Tibial nerve (tissue), 4 donors: ENCODE results near the gene NR2F2. TPM values are rescaled to one million over a fixed set of nuclear protein-coding genes. Genes with fewer than 3 reads are reported as not detected.
"Not testable (repeated sequence)": the region's sequence is repeated elsewhere in the genome, so short reads cannot be mapped to it uniquely, and the experiment has no call there.

Source experiments
- DNase-seq, 2 donors: peaks; one replicate each; pipeline ENCODE4 v3.0.0-alpha.2; 2019; ENCODE audit warnings: low spot score in 2 of 2
- H3K27ac ChIP-seq, 4 donors: fragments of 200-600 bp; sonication (generic) in 3 of 4; one replicate each; pipeline ENCODE4 v1.5.1; 2017 to 2019; ENCODE audit warnings: mild to moderate bottlenecking in 1 of 4
- H3K27me3 ChIP-seq, 2 donors: fragments of 200-600 bp; sonication (generic) in 1 of 2; one replicate each; pipeline versions ENCODE4 v1.5.1 to v1.6.0; 2017 to 2019
- H3K36me3 ChIP-seq, 3 donors: fragments of 200-600 bp; sonication (generic); one replicate each; pipeline ENCODE4 v1.5.1; 2018 to 2019
- H3K4me1 ChIP-seq, 4 donors: fragments of 200-600 bp; sonication (generic) in 3 of 4; one replicate each; pipeline ENCODE4 v1.5.1; 2017 to 2019
- H3K4me3 ChIP-seq, 4 donors: fragments of 200-600 bp; sonication (generic) in 3 of 4; one replicate each; pipeline ENCODE4 v1.5.1; 2017 to 2019; ENCODE audit warnings: mild to moderate bottlenecking in 1 of 4, moderate library complexity in 1 of 4
- H3K9me3 ChIP-seq, 4 donors: fragments of 200-600 bp; sonication (generic) in 3 of 4; one replicate each; pipeline ENCODE4 v1.5.1; 2017 to 2019
- EP300 ChIP-seq, 2 donors: sonication (generic); formaldehyde crosslinking; IDR thresholded peaks; one replicate each; pipeline ENCODE4 v1.6.1; 2017; ENCODE audit warnings: antibody characterized with exemption in 2 of 2, mild to moderate bottlenecking in 1 of 2
- POLR2A ChIP-seq, 2 donors: fragments of 450-650 bp; IDR thresholded peaks; one replicate each; pipeline ENCODE4 v1.6.1; 2017; ENCODE audit warnings: antibody characterized with exemption in 2 of 2, mild to moderate bottlenecking in 2 of 2, moderate library complexity in 2 of 2
- WGBS, 2 donors: methylation state at CpG; one replicate each; pipeline ENCODE4 v1.1.5; 2018; 5-methylcytosine and 5-hydroxymethylcytosine counted together
- total RNA-seq, 4 donors: library from RNA; depleted of rRNA; stranded (reverse); fragments of >200 nt; gene quantifications; one replicate each; pipeline ENCODE4 v1.1.0, GENCODE V29; 2016
- TF ChIP-seq, protein P1 (sequence below), 5 experiments: fragments of 200-600 bp in 3 of 5; fragments of 450-650 bp in 2 of 5; sonication (generic) in 3 of 5; IDR thresholded peaks; one replicate each; pipeline ENCODE4 v1.5.1; 2016 to 2019; ENCODE audit warnings: antibody characterized with exemption in 5 of 5, mild to moderate bottlenecking in 3 of 5, moderate library complexity in 2 of 5

Gene NR2F2
- total RNA-seq, 4 donors from 2014 or later = 70.8 to 129 (median 124) TPM

DNA sequence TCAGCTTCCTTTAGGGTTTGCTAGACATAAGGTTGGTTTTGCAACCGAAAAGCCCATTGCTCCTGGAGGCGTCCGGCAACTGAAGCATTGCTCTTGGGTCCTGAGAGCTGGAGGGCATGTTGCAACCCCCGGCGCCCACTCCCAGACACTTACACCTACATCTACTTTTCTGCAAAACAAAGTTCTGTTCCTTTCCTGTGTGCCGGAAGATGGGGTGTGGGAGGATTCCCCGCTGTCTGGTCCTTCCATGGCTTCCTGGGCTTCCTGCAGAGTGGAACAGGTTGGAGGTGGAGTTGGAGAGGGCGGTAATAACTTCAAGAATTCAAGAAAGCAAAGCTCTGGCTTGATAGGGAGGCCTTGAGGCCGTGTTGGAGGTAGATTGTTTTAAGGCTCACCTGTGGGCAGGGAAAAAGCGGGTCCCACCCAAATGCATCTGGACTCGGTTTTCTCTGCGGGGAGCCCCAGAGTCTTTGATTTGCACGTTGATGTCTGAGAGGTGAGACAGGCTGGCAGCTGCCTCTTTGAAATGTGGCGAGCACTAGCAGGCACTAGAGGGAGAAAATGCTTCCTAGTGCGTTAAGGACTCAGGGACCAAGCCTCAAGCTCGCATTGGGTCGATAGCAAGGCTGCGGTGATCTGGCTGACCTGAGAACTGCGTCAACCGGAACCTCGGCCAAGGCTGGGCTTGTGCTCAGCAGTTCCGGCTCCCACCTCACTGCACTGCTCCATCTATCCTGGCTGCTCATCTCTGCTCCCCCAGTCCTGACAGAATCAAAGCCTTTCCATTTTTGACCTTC, 39.5 kb downstream of the NR2F2 start:
- H3K36me3 ChIP-seq = no peaks in the 10 kb centered on the region
- H3K4me1 ChIP-seq = peaks cover 0 to 46% (median 2%) of the 10 kb centered on the region in 4 donors
- no peaks in the 10 kb centered on the region for H3K27me3 ChIP-seq
- DNase-seq = no peak
- TF ChIP-seq, protein P1, sequence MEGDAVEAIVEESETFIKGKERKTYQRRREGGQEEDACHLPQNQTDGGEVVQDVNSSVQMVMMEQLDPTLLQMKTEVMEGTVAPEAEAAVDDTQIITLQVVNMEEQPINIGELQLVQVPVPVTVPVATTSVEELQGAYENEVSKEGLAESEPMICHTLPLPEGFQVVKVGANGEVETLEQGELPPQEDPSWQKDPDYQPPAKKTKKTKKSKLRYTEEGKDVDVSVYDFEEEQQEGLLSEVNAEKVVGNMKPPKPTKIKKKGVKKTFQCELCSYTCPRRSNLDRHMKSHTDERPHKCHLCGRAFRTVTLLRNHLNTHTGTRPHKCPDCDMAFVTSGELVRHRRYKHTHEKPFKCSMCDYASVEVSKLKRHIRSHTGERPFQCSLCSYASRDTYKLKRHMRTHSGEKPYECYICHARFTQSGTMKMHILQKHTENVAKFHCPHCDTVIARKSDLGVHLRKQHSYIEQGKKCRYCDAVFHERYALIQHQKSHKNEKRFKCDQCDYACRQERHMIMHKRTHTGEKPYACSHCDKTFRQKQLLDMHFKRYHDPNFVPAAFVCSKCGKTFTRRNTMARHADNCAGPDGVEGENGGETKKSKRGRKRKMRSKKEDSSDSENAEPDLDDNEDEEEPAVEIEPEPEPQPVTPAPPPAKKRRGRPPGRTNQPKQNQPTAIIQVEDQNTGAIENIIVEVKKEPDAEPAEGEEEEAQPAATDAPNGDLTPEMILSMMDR (IDR thresholded peaks at IDR 0.05) = no peak
- TF ChIP-seq EP300 (IDR thresholded peaks at IDR 0.05) (no peak), POLR2A (IDR thresholded peaks at IDR 0.05) (no peak)
- WGBS, 2 donors = 70 to 76% methylated on average over 22 of the region's 22 CpGs
- H3K27ac ChIP-seq = peak overlapping the region in 1 of 4 donors; percentile 38
- no peaks in the 10 kb centered on the region for H3K9me3 ChIP-seq
- H3K4me3 ChIP-seq = no peak overlapping the region

DNA sequence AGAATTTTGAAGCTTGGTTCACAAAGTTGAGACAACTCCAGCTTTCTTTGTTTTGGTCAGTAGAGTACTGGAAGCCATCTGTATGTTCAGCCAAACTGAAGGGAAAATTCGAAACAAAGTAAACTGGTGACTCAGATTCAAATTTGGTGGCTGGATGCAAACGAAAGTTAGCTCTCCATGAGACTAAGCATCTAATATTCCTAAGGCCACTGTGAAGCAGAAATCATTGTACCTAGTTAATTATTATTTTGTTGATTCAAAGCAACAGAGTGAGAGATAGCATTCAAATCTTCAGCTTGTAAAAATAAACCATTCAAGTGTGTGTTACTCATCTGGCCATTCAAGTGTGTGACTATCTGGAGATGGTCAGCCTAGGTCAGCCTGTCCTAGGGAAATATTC, 42.1 kb downstream of the NR2F2 start:
- TF ChIP-seq POLR2A (IDR thresholded peaks at IDR 0.05) (no peak), EP300 (IDR thresholded peaks at IDR 0.05) (no peak)
- TF ChIP-seq, protein P1 (IDR thresholded peaks at IDR 0.05) = no peak

DNA sequence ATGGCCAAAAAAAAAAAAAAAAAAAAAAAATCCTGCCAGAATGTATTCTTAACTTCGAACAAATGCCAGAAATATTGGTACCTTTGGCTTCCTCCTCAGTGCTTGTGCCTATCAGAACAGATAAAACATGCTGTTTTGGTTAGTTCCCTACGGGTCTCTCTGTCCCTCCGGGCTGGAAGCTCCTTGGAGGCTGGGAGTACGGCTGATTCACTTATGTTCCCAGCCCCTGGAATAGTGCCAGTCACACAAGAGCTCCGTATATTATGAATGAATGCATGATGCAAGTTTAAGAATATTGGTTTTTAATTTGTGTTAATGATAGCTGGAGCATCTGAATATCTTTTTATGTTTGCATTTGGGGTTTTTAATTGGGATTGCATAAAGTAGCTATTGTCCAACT, 44.0 kb downstream of the NR2F2 start:
- WGBS, 2 donors = 41 to 42% methylated on average over 5 of the region's 5 CpGs
- Histone ChIP-seq H3K4me3 (no peak overlapping the region), H3K36me3 (peaks cover 0 to 2% (median 0%) of the 10 kb centered on the region in 3 donors), H3K27ac (peak overlapping the region in 1 of 4 donors; percentile 19), H3K27me3 (no peaks in the 10 kb centered on the region), H3K4me1 (peaks cover 0 to 38% (median 2%) of the 10 kb centered on the region in 4 donors), H3K9me3 (no peaks in the 10 kb centered on the region)
- DNase-seq = no peak
- TF ChIP-seq, protein P1 (IDR thresholded peaks at IDR 0.05) = no peak
- TF ChIP-seq POLR2A (IDR thresholded peaks at IDR 0.05) (no peak), EP300 (IDR thresholded peaks at IDR 0.05) (no peak)

More for the DNA sequence above, 42.1 kb downstream of the NR2F2 start:
- Histone ChIP-seq H3K4me3 (no peak overlapping the region), H3K27me3 (no peaks in the 10 kb centered on the region), H3K27ac (peak overlapping the region in 3 of 4 donors; percentile 36 to 74 (median 68)), H3K9me3 (no peaks in the 10 kb centered on the region), H3K4me1 (peaks cover 0 to 49% (median 2%) of the 10 kb centered on the region in 4 donors), H3K36me3 (no peaks in the 10 kb centered on the region)
- no peak for DNase-seq
- WGBS, 2 donors = 35 to 38% methylated on average over 2 of the region's 2 CpGs

DNA sequence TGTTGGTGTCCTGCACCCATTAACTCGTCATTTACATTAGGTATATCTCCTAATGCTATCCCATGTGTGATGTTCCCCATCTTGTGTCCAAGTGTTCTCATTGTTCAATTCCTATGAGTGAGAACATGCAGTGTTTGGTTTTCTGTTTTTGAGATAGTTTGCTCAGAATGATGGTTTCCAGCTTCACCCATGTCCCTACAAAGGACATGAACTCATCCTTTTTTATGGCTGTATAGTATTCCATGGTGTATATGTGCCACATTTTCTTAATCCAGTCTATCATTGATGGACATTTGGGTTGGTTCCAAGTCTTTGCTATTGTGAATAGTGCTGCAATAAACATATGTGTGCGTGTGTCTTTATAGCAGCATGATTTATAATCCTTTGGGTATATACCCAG, 49.1 kb downstream of the NR2F2 start:
- H3K27me3 ChIP-seq, DNase-seq, H3K27ac ChIP-seq, H3K36me3 ChIP-seq, H3K4me3 ChIP-seq, H3K9me3 ChIP-seq: not testable (repeated sequence)
- WGBS, 2 donors = 94 to 95% methylated on average over 1 to 2 of the region's 2 CpGs
- H3K4me1 ChIP-seq = peaks cover 0 to 13% (median 0%) of the 10 kb centered on the region in 4 donors

DNA sequence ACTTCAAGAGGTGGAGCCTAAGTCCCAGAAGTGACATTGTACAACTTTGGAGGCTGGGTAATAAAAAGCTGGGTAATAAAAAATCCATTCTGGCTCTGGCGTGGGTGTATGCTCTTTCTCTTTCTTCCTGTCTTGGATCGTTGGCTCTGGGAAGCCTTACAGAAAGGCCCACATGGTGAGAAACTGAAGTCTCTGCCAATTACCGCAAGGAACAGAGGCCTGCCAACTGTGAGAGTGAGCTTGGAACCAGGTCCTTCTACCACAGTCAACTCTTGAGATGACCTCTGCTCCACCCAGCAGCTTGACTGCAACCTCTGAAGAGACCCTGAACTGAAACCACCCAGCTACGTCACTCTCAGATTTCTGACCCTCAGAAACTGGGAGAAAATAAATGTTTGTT, 51.0 kb downstream of the NR2F2 start:
- 46 to 50% methylated on average over 4 of the region's 4 CpGs for WGBS, 2 donors
- Histone ChIP-seq H3K4me1 (no peaks in the 10 kb centered on the region), H3K36me3 (peaks cover 0 to 8% (median 2%) of the 10 kb centered on the region in 3 donors), H3K9me3 (peaks cover 0 to 8% (median 1%) of the 10 kb centered on the region in 4 donors), H3K27me3 (no peaks in the 10 kb centered on the region), H3K4me3 (no peak overlapping the region), H3K27ac (no peak overlapping the region)
- TF ChIP-seq EP300 (IDR thresholded peaks at IDR 0.05) (no peak), POLR2A (IDR thresholded peaks at IDR 0.05) (no peak)
- TF ChIP-seq, protein P1 (IDR thresholded peaks at IDR 0.05) = no peak
- no peak for DNase-seq
